GM19467 (cell line): ENCODE results near the gene NEK9.

Source experiments
- ATAC-seq: cut with Tn5 transposase; IDR thresholded peaks from one replicate; pipeline ENCODE4 v1.9.1; 2021; ENCODE audit warnings: mild to moderate bottlenecking, moderate library complexity; ENCODE audit not compliant: unreplicated experiment

NEK9 gene

GRCh38 chr14:75113932-75114539 lies 12.8 kb downstream of the NEK9 start:
- ATAC-seq: no peak

- ATAC-seq: no peak
Measured at GRCh38 chr14:75109877-75110276, 17.0 kb downstream of the NEK9 start.

GRCh38 chr14:75107186-75107585 lies 19.7 kb downstream of the NEK9 start:
- no peak for ATAC-seq

GRCh38 chr14:75101491-75101890 lies 25.4 kb downstream of the NEK9 start:
- ATAC-seq: no peak

GRCh38 chr14:75098682-75099081 lies 28.2 kb downstream of the NEK9 start:
- no peak for ATAC-seq

- ATAC-seq: no peak
Measured at GRCh38 chr14:75098212-75098611, 28.6 kb downstream of the NEK9 start.

- no peak for ATAC-seq
Measured at GRCh38 chr14:75096959-75097358, 29.9 kb downstream of the NEK9 start.

- no peak for ATAC-seq
Measured at GRCh38 chr14:75095690-75096089, 31.2 kb downstream of the NEK9 start.

GRCh38 chr14:75094896-75095295 lies 32.0 kb downstream of the NEK9 start:
- no peak for ATAC-seq

GRCh38 chr14:75092698-75093097 lies 34.1 kb downstream of the NEK9 start:
- no peak for ATAC-seq

GRCh38 chr14:75091251-75091650 lies 35.6 kb downstream of the NEK9 start:
- no peak for ATAC-seq

- no peak for ATAC-seq
Measured at GRCh38 chr14:75090353-75090752, 36.5 kb downstream of the NEK9 start.

GRCh38 chr14:75088566-75089373 lies 38.1 kb downstream of the NEK9 start:
- no peak for ATAC-seq

- ATAC-seq: no peak
Measured at GRCh38 chr14:75088153-75088552, 38.7 kb downstream of the NEK9 start.

GRCh38 chr14:75084513-75084912 lies 42.3 kb downstream of the NEK9 start:
- no peak for ATAC-seq

GRCh38 chr14:75083271-75083670 lies 43.6 kb downstream of the NEK9 start:
- no peak for ATAC-seq

- no peak for ATAC-seq
Measured at GRCh38 chr14:75081660-75082229, 45.1 kb downstream of the NEK9 start.

GRCh38 chr14:75079521-75079920 lies 47.3 kb downstream of the NEK9 start:
- ATAC-seq: no peak

GRCh38 chr14:75077794-75078193 lies 49.1 kb downstream of the NEK9 start:
- no peak for ATAC-seq

GRCh38 chr14:75070383-75070782 lies 56.5 kb downstream of the NEK9 start:
- ATAC-seq: no peak

GRCh38 chr14:75069811-75070145 lies 57.1 kb downstream of the NEK9 start:
- no peak for ATAC-seq

GRCh38 chr14:75069121-75069810 lies 57.6 kb downstream of the NEK9 start, which contains the start of gene ZC2HC1C:
TSS of gene ZC2HC1C (plus strand) at chr14:75069641. CDS start at chr14:75070574, 933 bp downstream.
- ATAC-seq: no peak
